Embryonic facial prominence (tissue), 1 donor: ENCODE measurements around the gene GALNT7.
"Not testable (repeated sequence)": the region's sequence is repeated elsewhere in the genome, so short reads cannot be mapped to it uniquely, and the experiment has no call there.

Experiments
- DNase-seq: peaks from one replicate; pipeline ENCODE4 v3.0.0-alpha.2; 2016; ENCODE audit errors: extremely low spot score

GALNT7 gene

GRCh38 chr4:173192375-173193162 lies 24.0 kb downstream of the GALNT7 start:
- no peak for DNase-seq

DNA sequence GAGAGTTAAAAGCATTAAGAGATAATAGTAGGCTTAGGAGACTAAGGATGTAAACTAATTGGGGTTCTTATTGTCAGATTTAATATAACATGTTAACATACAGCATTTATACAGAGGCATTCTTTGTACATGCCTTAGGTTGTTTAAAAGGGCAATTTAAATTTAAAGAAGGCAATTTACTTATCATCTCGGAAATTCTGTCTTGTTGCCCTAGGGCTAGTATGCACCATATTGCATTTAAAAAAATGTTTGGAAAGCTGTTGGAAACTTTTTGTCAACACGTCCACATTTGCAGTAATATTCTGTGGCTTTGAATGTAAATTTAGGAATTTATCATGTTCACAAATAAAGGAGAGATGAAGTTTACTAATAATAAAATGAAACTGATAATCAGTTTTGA lies 25.5 kb downstream of the GALNT7 start:
- no peak for DNase-seq

DNA sequence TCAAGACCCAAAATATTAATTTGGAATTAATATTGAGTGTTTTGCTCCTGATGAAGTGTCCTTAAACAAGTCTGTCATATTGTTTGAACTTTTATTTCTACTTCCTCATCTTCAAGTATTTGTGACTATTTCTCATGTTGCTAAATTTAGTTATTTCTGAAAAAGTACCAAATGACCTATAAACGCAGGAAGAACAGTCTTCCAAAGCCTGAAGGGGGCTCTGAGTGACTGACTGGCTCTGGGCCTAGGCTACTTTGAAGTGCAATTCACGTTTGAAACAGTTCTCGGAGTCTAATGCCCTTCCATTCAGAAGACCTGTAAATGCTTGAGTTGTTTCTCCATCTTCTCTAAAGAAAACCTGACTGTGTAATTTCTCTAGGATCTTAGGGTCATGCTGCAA lies 26.5 kb downstream of the GALNT7 start:
- DNase-seq: no peak

DNA sequence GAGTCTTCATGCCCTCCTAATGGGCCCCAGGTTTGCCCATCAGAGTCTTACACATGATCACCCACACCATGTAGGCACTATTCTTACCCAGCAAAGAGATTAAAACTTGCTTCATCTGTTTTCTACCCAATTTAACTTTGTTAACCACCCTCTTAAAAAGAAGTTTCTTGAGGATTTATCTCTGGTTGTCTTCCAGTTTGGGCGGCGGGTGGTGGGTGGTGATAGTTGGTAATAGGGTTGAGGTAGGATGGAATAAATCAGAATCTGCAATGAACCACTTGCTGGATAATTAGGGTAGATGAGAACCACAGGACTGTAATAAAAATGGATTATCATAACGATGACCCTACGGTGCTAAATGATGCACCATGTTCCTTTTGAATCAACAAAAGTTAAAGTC lies 30.9 kb downstream of the GALNT7 start:
- no peak for DNase-seq

- DNase-seq: no peak
These were observed 31.7 kb downstream of the GALNT7 start for GRCh38 chr4:173200103-173200884.

GRCh38 chr4:173202395-173202794 lies 33.8 kb downstream of the GALNT7 start:
- no peak for DNase-seq

DNA sequence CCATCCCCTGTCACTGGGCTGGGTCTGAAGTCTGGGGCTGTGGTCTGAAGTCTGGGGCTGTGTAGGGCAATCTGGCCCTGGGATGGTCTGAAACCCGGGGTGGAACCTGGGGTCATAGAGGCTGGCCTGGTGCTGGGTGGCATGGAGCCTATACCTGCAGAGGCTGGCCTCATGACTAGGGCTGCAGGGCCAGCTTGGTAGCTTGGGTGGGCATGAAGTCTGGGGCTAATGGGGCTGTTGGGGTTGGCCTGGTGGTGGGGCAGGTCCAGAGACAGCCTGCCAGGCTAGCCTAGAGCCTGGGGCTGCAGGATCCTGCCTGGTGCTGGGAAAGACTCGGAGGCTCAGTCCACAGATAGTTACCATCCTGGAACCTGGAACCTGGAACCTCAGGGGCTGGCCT lies 37.0 kb downstream of the GALNT7 start:
- DNase-seq: no peak

DNA sequence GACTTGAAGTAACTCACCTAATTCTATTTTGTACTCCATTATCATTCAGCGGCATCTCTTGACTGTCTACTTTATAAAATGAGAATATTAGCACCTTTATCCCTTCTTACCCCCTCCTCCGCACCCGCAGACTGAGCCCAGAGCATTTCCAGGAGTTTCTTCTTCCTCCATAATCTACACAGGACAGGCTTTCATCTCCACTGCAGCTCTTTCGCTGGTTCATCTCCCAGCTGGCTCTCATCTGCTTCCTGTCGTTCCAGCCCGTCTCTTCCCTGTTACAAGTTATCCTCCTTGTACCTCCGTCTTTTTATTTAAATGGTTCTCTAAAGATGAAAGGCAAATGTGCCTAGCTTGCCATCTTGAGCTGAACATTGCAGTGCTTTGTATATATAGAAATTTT lies 39.8 kb downstream of the GALNT7 start:
- DNase-seq: no peak

- DNase-seq: no peak
These were observed 42.6 kb downstream of the GALNT7 start for GRCh38 chr4:173211222-173211621.

- no peak for DNase-seq
These were observed 43.2 kb downstream of the GALNT7 start for GRCh38 chr4:173211838-173212237.

- no peak for DNase-seq
These were observed 43.8 kb downstream of the GALNT7 start for GRCh38 chr4:173212379-173212778.

GRCh38 chr4:173213296-173213695 lies 44.7 kb downstream of the GALNT7 start:
- DNase-seq: no peak

- DNase-seq: no peak
These were observed 45.6 kb downstream of the GALNT7 start for GRCh38 chr4:173214231-173214630.

GRCh38 chr4:173214661-173215060 lies 46.0 kb downstream of the GALNT7 start:
- no peak for DNase-seq

DNA sequence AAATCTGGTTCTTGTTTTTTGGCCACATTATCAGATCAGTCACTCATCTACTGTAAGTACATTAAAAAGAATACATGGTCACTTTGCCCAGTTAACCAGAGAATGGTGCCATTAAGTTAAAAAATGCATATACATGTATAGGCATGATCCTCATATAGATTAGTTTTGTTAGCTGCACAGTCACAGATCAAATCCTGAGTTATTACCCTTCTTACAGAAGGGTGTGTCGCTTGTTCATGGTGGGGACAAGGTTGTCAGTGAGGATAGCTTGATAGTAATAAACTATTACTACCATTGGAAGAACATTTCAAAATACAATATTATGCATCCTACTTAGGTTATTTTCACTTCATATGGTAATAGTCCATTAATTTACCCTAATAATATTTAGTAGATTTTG lies 48.5 kb downstream of the GALNT7 start:
- no peak for DNase-seq

- DNase-seq: no peak
These were observed 49.1 kb downstream of the GALNT7 start for GRCh38 chr4:173217727-173218126.

- DNase-seq: no peak
These were observed 50.0 kb downstream of the GALNT7 start for GRCh38 chr4:173218411-173219125.

GRCh38 chr4:173219126-173219437 lies 50.5 kb downstream of the GALNT7 start:
- not testable (repeated sequence) for DNase-seq

- no peak for DNase-seq
These were observed 55.1 kb downstream of the GALNT7 start for GRCh38 chr4:173223743-173224142.

DNA sequence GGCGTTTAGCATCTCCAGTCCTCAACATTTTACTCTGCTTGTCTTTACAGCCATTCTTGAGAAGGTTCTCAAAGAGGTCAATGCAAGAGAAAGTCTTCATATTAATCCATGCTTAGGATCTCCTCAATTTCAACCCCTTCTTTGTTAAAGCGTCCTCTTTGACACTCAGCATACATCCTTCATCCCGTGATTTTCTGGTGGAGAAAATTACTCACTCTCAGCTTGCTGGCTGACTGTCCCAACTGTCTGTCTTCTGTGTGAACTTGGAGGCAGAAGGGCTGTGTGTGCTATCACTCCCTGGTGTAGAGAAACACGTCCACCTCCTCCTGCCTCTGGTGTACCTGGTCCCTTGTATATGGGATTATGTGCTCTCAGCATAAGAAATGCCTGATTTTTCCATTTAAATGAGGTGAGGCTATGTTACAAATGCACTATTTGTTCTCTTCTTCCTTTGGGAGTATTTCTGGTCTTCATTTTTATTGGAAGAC lies 57.8 kb downstream of the GALNT7 start:
- no peak for DNase-seq

DNA sequence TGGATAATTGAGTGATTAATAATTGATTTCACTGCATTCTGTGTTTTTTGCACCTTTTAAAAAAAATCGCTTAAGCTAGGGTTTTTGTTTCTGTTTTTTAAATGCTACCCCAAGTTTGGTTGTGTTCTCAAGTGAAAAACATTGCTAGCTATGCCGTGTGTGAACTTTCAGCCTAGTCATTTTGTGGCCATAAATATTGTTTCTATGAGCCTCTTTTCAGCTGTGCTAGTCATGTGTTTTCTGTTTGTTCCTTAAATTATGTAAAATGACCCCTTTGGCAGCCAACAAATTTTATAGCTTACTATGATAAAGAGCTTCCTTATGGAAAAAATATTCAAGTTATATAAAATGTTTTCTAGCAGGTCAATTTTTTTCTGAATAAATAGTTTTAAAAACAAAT lies 59.1 kb downstream of the GALNT7 start:
- no peak for DNase-seq

GRCh38 chr4:173230062-173230461 lies 61.5 kb downstream of the GALNT7 start:
- no peak for DNase-seq

GRCh38 chr4:173231916-173232315 lies 63.3 kb downstream of the GALNT7 start:
- no peak for DNase-seq
